NCI-H2107 treated with DMSO at 0.1 percent for 48 hours (cell line): ENCODE measurements around the gene NEIL1.

Experiments
- DNase-seq: peaks from one replicate; lab custom pipeline; 2025; ENCODE audit not compliant: unreplicated experiment; lab: John Stamatoyannopoulos, UW

The NEIL1 gene

GRCh38 chr15:75355369-75355768 is 8.5 kb downstream of the NEIL1 start:
- DNase-seq = no peak

GRCh38 chr15:75356006-75356405 is 9.2 kb downstream of the NEIL1 start:
- no peak for DNase-seq

GRCh38 chr15:75356517-75356916 is 9.7 kb downstream of the NEIL1 start:
- DNase-seq = no peak

GRCh38 chr15:75357976-75358673 is 11.3 kb downstream of the NEIL1 start:
- DNase-seq = no peak

- no peak for DNase-seq
These were observed 12.1 kb downstream of the NEIL1 start for GRCh38 chr15:75358771-75359536.

GRCh38 chr15:75359537-75360250 is 12.9 kb downstream of the NEIL1 start:
- no peak for DNase-seq

GRCh38 chr15:75360391-75360790 is 13.6 kb downstream of the NEIL1 start:
- no peak for DNase-seq

- DNase-seq = no peak
These were observed 14.0 kb downstream of the NEIL1 start for GRCh38 chr15:75360856-75361255.

- DNase-seq = no peak
These were observed 14.6 kb downstream of the NEIL1 start for GRCh38 chr15:75361361-75361988.

- DNase-seq = no peak
These were observed 15.3 kb downstream of the NEIL1 start for GRCh38 chr15:75361989-75362641.

- no peak for DNase-seq
These were observed 15.9 kb downstream of the NEIL1 start for GRCh38 chr15:75362642-75363249.

- DNase-seq = no peak
These were observed 16.9 kb downstream of the NEIL1 start for GRCh38 chr15:75363786-75364185.

GRCh38 chr15:75364881-75365280 is 18.0 kb downstream of the NEIL1 start:
- no peak for DNase-seq

- DNase-seq = no peak
These were observed 19.3 kb downstream of the NEIL1 start for GRCh38 chr15:75366163-75366562.

- no peak for DNase-seq
These were observed 20.2 kb downstream of the NEIL1 start for GRCh38 chr15:75367006-75367405.

- no peak for DNase-seq
These were observed 20.6 kb downstream of the NEIL1 start for GRCh38 chr15:75367406-75367912.

GRCh38 chr15:75367913-75368688 is 21.3 kb downstream of the NEIL1 start, which contains the start of gene MAN2C1:
Gene MAN2C1, minus strand, starts transcription at chr15:75368607. Its CDS starts 24 bp downstream, at chr15:75368583.
- peak; percentile 77 for DNase-seq

GRCh38 chr15:75368689-75369239 is 21.9 kb downstream of the NEIL1 start:
- no peak for DNase-seq
